ENCODE data around the gene AKAP17A. TPM values are rescaled to one million over a fixed set of nuclear protein-coding genes. Genes with fewer than 3 reads are reported as not detected.

AKAP17A gene
- total and polyA plus RNA-seq, 4 donors, result 5.2 to 49.1 (median 19.2) TPM

DNA sequence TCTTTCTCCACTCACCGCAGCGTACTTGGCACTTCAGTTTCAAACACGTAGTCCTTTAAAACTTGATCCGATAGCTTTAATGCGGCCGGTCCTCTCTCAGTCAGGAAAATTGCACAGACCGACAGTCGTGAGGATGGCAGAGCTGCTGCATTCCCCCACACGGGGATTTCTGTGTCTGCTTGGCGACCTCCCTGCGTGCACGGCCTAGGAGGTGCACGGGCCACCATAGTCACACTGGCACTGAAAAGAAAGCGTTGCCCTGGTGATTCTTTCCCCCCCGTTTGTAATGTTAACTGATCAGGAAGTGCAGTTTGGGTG, 10.3 kb downstream of the AKAP17A start:
- Histone ChIP-seq H3K9ac (ENCODE audit: low read depth in 1 of 2, low read length in 2 of 2) (no peak overlapping the region), H3K4me3 (ENCODE audit: low read depth in 1 of 3, low read length in 3 of 3) (no peak overlapping the region), H3K27me3 (ENCODE audit: control insufficient read depth in 4 of 4, insufficient read depth in 4 of 4, low read length in 3 of 4) (no peaks in the 10 kb centered on the region), H3K27ac (ENCODE audit: low read depth in 1 of 2, low read length in 2 of 2) (no peak overlapping the region), H3K9me3 (ENCODE audit: control insufficient read depth in 4 of 4, low read length in 3 of 4) (no peaks in the 10 kb centered on the region), H3K4me1 (ENCODE audit: control insufficient read depth in 4 of 4, insufficient read depth in 4 of 4, low read length in 3 of 4) (no peaks in the 10 kb centered on the region), H3K36me3 (ENCODE audit: control insufficient read depth in 4 of 4, insufficient read depth in 3 of 4, low read depth in 1 of 4, low read length in 3 of 4) (peaks cover 37 to 67% (median 43%) of the 10 kb centered on the region in 4 donors)
- 91% methylated on average over 15 of the region's 15 CpGs for WGBS
- TF ChIP-seq ZBTB33 (IDR thresholded peaks at IDR 0.05) (no peak), HNF4G (IDR thresholded peaks at IDR 0.05) (no peak)
- no peak for DNase-seq (ENCODE audit: low spot score)

DNA sequence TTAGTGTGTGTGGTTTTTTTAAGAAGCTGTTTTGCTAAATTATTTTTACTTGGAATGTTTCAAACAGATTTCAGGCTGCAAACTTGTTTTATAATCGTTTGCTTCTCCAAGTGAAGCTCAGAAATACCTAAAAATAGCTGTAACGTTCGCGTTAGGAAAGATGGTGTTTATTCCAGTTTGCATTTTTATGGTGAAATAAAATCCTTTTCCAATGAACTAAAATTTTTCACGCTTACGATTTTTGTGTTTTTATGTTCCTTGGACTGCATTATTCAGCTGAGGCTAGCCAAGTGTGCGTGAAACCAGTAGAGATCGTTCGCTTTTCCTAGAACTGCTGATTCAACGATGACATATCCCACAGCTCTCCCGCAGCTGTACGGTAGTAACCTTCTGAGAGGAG, 10.9 kb downstream of the AKAP17A start:
- WGBS, result 97% methylated on average over 12 of the region's 12 CpGs
- Histone ChIP-seq H3K4me1 (ENCODE audit: control insufficient read depth in 4 of 4, insufficient read depth in 4 of 4, low read length in 3 of 4) (no peaks in the 10 kb centered on the region), H3K4me3 (ENCODE audit: low read depth in 1 of 3, low read length in 3 of 3) (no peak overlapping the region), H3K9ac (ENCODE audit: low read depth in 1 of 2, low read length in 2 of 2) (no peak overlapping the region), H3K9me3 (ENCODE audit: control insufficient read depth in 4 of 4, low read length in 3 of 4) (no peaks in the 10 kb centered on the region), H3K36me3 (ENCODE audit: control insufficient read depth in 4 of 4, insufficient read depth in 3 of 4, low read depth in 1 of 4, low read length in 3 of 4) (peaks cover 33 to 61% (median 39%) of the 10 kb centered on the region in 4 donors), H3K27me3 (ENCODE audit: control insufficient read depth in 4 of 4, insufficient read depth in 4 of 4, low read length in 3 of 4) (no peaks in the 10 kb centered on the region), H3K27ac (ENCODE audit: low read depth in 1 of 2, low read length in 2 of 2) (no peak overlapping the region)
- TF ChIP-seq FOXA1 (IDR thresholded peaks at IDR 0.05) (no peak), REST (IDR thresholded peaks at IDR 0.05) (no peak), ZBTB33 (IDR thresholded peaks at IDR 0.05) (no peak), RXRA (IDR thresholded peaks at IDR 0.05) (no peak), RAD21 (IDR thresholded peaks at IDR 0.05) (no peak), JUND (IDR thresholded peaks at IDR 0.05) (no peak), HNF4G (IDR thresholded peaks at IDR 0.05) (no peak), FOXA2 (IDR thresholded peaks at IDR 0.05) (no peak), NR2F2 (IDR thresholded peaks at IDR 0.05) (no peak), GABPA (IDR thresholded peaks at IDR 0.05 in 1 of 2, conservative IDR thresholded peaks at IDR 0.05 in 1 of 2) (no peak), YY1 (IDR thresholded peaks at IDR 0.05) (no peak), CTCF (IDR thresholded peaks at IDR 0.05; ENCODE audit: low read depth, low read length, missing input control) (no peak), SP1 (IDR thresholded peaks at IDR 0.05) (no peak), HNF4A (conservative IDR thresholded peaks at IDR 0.05) (no peak), EGR1 (IDR thresholded peaks at IDR 0.05; ENCODE audit: low read depth in 2 of 2) (no peak), ATF3 (IDR thresholded peaks at IDR 0.05) (no peak)
- no peak for DNase-seq (ENCODE audit: low spot score)
